NCI-H146 (cell line): ENCODE measurements around the gene ZFHX3.
"Not testable (repeated sequence)": the region's sequence is repeated elsewhere in the genome, so short reads cannot be mapped to it uniquely, and the experiment has no call there.

ENCODE experiments used
- DNase-seq: peaks from one replicate; lab custom pipeline; 2025; lab: John Stamatoyannopoulos, UW

Gene ZFHX3

GRCh38 chr16:73021866-73022495 is 25.9 kb downstream of the ZFHX3 start:
- no peak for DNase-seq

GRCh38 chr16:73020409-73020884 is 27.5 kb downstream of the ZFHX3 start:
- peak; percentile 15 for DNase-seq

GRCh38 chr16:73019457-73020362 is 28.2 kb downstream of the ZFHX3 start:
- no peak for DNase-seq

GRCh38 chr16:73018821-73019456 is 29.0 kb downstream of the ZFHX3 start:
- no peak for DNase-seq

GRCh38 chr16:73017321-73017720 is 30.6 kb downstream of the ZFHX3 start:
- DNase-seq, result no peak

- no peak for DNase-seq
Measured at GRCh38 chr16:73016488-73016830, 31.5 kb downstream of the ZFHX3 start.

GRCh38 chr16:73015612-73016487 is 32.1 kb downstream of the ZFHX3 start:
- DNase-seq, result no peak

- no peak for DNase-seq
Measured at GRCh38 chr16:73014768-73015167, 33.2 kb downstream of the ZFHX3 start.

- no peak for DNase-seq
Measured at GRCh38 chr16:73013974-73014373, 34.0 kb downstream of the ZFHX3 start.

- no peak for DNase-seq
Measured at GRCh38 chr16:73012341-73012740, 35.6 kb downstream of the ZFHX3 start.

- no peak for DNase-seq
Measured at GRCh38 chr16:73011926-73012325, 36.0 kb downstream of the ZFHX3 start.

- peak; percentile 79 for DNase-seq
Measured at GRCh38 chr16:73010150-73010676, 37.7 kb downstream of the ZFHX3 start.

- not testable (repeated sequence) for DNase-seq
Measured at GRCh38 chr16:73009710-73010109, 38.2 kb downstream of the ZFHX3 start.

GRCh38 chr16:73006026-73006425 is 41.9 kb downstream of the ZFHX3 start:
- no peak for DNase-seq

GRCh38 chr16:73002866-73003265 is 45.1 kb downstream of the ZFHX3 start:
- DNase-seq, result no peak

GRCh38 chr16:73000907-73001521 is 46.9 kb downstream of the ZFHX3 start:
- no peak for DNase-seq

- DNase-seq, result peak; percentile 23
Measured at GRCh38 chr16:73000020-73000906, 47.7 kb downstream of the ZFHX3 start.

GRCh38 chr16:72999541-73000019 is 48.3 kb downstream of the ZFHX3 start:
- DNase-seq, result no peak

GRCh38 chr16:72997141-72997542 is 50.8 kb downstream of the ZFHX3 start:
- no peak for DNase-seq
